Caco-2 (cell line): ENCODE data around the gene MTAP. TPM values are rescaled to one million over a fixed set of nuclear protein-coding genes. Genes with fewer than 3 reads are reported as not detected.

Source experiments
- BruUV-seq: library from RNA; stranded (reverse); fragments of 400-500 nt; replicated peaks from 2 replicates; lab custom pipeline; 2021; lab: Mats Ljungman, UMichigan
- CTCF ChIA-PET: fragments of 300-600 bp; sonication (Branson Sonifier 250); formaldehyde crosslinking; loops from one replicate; lab custom pipeline; 2022; ENCODE audit warnings: antibody characterized with exemption; lab: Charles Lee
- POLR2A ChIA-PET: fragments of 300-600 bp; sonication (Branson Sonifier 250); formaldehyde crosslinking; loops from one replicate; lab custom pipeline; 2022; ENCODE audit warnings: antibody characterized with exemption; lab: Charles Lee
- DNase-seq, 2 experiments: peaks; one replicate each; pipeline versions ENCODE4 v3.0.0 to v3.0.0-alpha.2; 2020 to 2022
- H3K27me3 ChIP-seq: replicated peaks from 2 replicates; pipeline ENCODE4 v1.6.0; 2011; ENCODE audit warnings: low read length; ENCODE audit not compliant: control insufficient read depth, insufficient read depth
- H3K36me3 ChIP-seq: 2 replicates; pipeline ENCODE4 v1.5.1; 2011; ENCODE audit warnings: low read length; ENCODE audit not compliant: control insufficient read depth, insufficient read depth
- H3K4me1 ChIP-seq: fragments of 250-450 bp; sonication (Bioruptor Pico); 2 replicates; pipeline ENCODE4 v1.5.1; 2020; ENCODE audit warnings: mild to moderate bottlenecking
- H3K4me3 ChIP-seq: 2 replicates; pipeline ENCODE4 v1.5.1; 2011; ENCODE audit warnings: low read depth, mild to moderate bottlenecking, control low read depth, low read length
- H3K9me3 ChIP-seq: fragments of 250-450 bp; sonication (Bioruptor Pico); 2 replicates; pipeline ENCODE4 v1.5.1; 2020; ENCODE audit warnings: mild to moderate bottlenecking, moderate library complexity
- H3K27ac Mint-ChIP-seq: one replicate; pipeline ENCODE4 v1.8.0; 2022; ENCODE audit warnings: mixed read lengths; ENCODE audit not compliant: unreplicated experiment
- H3K27me3 Mint-ChIP-seq: one replicate; pipeline ENCODE4 v1.8.0; 2022; ENCODE audit warnings: mixed read lengths; ENCODE audit not compliant: insufficient read depth, unreplicated experiment
- H3K36me3 Mint-ChIP-seq: one replicate; pipeline ENCODE4 v1.8.0; 2022; ENCODE audit warnings: mild to moderate bottlenecking, mixed read lengths; ENCODE audit not compliant: insufficient read depth, unreplicated experiment
- H3K4me1 Mint-ChIP-seq: one replicate; pipeline ENCODE4 v1.8.0; 2022; ENCODE audit warnings: low read depth, mixed read lengths; ENCODE audit not compliant: unreplicated experiment
- H3K4me3 Mint-ChIP-seq: one replicate; pipeline ENCODE4 v1.8.0; 2022; ENCODE audit warnings: mild to moderate bottlenecking, moderate library complexity, mixed read lengths; ENCODE audit not compliant: unreplicated experiment
- H3K9me3 Mint-ChIP-seq: one replicate; pipeline ENCODE4 v1.8.0; 2022; ENCODE audit warnings: mixed read lengths; ENCODE audit not compliant: unreplicated experiment
- intact Hi-C: fragments of 100-400 bp; cut with micrococcal nuclease; formaldehyde crosslinking; loops from one replicate; pipeline ENCODE4 v1.10.0; 2022; ENCODE audit not compliant: unreplicated experiment
- total RNA-seq: library from RNA; stranded (reverse); gene quantifications from 2 replicates; pipeline ENCODE4 v1.2.3, GENCODE V29; 2022
- TF ChIP-seq, protein P1 (sequence below), 2 experiments: fragments of 200-600 bp in 1 of 2; IDR thresholded peaks; 1 replicate in 1 of 2; 2 replicates in 1 of 2; pipeline versions ENCODE4 v1.5.1 to v1.8.0; 2011 to 2022; ENCODE audit warnings: antibody characterized with exemption in 1 of 2, control low read depth in 1 of 2, inconsistent platforms in 1 of 2, low read depth in 1 of 2, low read length in 1 of 2, mild to moderate bottlenecking in 1 of 2, moderate library complexity in 1 of 2; ENCODE audit not compliant: insufficient read depth in 1 of 2, severe bottlenecking in 1 of 2, unreplicated experiment in 1 of 2

Gene MTAP
- total RNA-seq, 1 experiment from 2014 or later: 53.3 TPM

- Mint-ChIP-seq H3K9me3 (peaks cover 20% of the 10 kb centered on the region), H3K27ac (no peak overlapping the region), H3K4me1 (no peaks in the 10 kb centered on the region), H3K27me3 (no peaks in the 10 kb centered on the region), H3K4me3 (no peak overlapping the region), H3K36me3 (no peaks in the 10 kb centered on the region)
- H3K27me3 ChIP-seq: no peaks in the 10 kb centered on the region
- DNase-seq: no peak
- no TSS peak for BruUV-seq
- ChIA-PET POLR2A (no interaction called here), CTCF (no interaction called here)
- H3K4me1 ChIP-seq: no peaks in the 10 kb centered on the region
- TF ChIP-seq, protein P1, sequence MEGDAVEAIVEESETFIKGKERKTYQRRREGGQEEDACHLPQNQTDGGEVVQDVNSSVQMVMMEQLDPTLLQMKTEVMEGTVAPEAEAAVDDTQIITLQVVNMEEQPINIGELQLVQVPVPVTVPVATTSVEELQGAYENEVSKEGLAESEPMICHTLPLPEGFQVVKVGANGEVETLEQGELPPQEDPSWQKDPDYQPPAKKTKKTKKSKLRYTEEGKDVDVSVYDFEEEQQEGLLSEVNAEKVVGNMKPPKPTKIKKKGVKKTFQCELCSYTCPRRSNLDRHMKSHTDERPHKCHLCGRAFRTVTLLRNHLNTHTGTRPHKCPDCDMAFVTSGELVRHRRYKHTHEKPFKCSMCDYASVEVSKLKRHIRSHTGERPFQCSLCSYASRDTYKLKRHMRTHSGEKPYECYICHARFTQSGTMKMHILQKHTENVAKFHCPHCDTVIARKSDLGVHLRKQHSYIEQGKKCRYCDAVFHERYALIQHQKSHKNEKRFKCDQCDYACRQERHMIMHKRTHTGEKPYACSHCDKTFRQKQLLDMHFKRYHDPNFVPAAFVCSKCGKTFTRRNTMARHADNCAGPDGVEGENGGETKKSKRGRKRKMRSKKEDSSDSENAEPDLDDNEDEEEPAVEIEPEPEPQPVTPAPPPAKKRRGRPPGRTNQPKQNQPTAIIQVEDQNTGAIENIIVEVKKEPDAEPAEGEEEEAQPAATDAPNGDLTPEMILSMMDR (IDR thresholded peaks at IDR 0.05; ENCODE audit: insufficient read depth in 1 of 2, low read depth in 1 of 2, low read length in 1 of 2, severe bottlenecking in 1 of 2, unreplicated experiment in 1 of 2): no peak
- 0 out of 2 replicates have a peak, but pooled peaks cover 3% of the 10 kb centered on the region for H3K9me3 ChIP-seq
- intact Hi-C loops: no loop called here
- no peaks in the 10 kb centered on the region for H3K36me3 ChIP-seq
- H3K4me3 ChIP-seq: no peak overlapping the region
These were observed 103.8 kb downstream of the MTAP start for GRCh38 chr9:21906213-21906612.

- H3K27me3 ChIP-seq: no peaks in the 10 kb centered on the region
- POLR2A ChIA-PET: no interaction called here
- no peaks in the 10 kb centered on the region for H3K36me3 Mint-ChIP-seq
These were observed 104.4 kb downstream of the MTAP start for GRCh38 chr9:21906881-21907280.

DNA sequence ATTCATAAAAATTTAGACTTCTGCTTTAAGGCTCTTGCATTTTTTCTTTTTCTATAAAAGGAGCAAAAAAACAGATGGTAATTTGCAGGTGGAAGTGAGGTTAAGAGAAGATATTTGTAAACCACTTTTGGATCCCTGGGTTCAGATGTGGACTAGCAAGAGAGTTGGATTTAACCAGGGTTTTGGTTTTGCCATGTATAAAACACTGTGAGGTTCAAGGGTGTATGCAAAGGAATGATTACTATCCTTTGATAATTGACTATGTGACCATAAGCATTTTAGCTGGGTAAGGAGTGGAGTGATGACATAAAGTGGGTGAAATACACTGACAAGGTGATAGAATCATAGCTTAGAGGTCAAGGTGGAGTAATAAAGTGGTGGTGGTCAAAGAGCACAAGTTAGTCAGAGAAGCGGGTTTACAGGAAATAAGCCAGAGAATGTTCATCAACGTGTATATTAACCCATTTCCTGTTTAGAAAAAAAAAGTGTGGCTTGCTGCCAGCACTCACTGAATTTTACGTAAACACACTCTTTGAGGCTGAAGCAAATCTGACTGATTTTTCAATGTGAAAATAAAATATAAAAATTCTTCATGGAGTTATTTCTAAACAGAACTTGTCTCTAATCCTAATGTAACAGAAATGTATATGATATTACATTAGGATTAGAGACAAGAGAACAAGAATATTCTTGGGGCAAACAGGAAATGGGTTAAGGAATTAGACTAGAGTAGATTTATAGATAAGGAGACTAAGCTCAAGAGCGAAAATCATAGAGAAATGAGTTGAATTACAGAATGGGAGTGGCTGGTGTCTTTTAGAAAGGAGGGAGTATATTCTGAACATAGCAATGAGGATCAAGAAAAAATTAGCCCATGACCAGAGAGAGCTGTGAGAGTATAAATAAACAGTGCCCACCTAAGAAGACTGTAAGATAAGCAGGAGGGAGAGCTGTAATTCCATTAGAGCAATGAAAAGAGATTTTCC is 117.2 kb downstream of the MTAP start:
- no peaks in the 10 kb centered on the region for H3K36me3 Mint-ChIP-seq
- no TSS peak for BruUV-seq
- DNase-seq: no peak
- no peak overlapping the region for H3K4me3 Mint-ChIP-seq
- Histone ChIP-seq H3K27me3 (no peaks in the 10 kb centered on the region), H3K9me3 (no peaks in the 10 kb centered on the region), H3K36me3 (no peaks in the 10 kb centered on the region), H3K4me3 (no peak overlapping the region), H3K4me1 (no peaks in the 10 kb centered on the region)
- TF ChIP-seq, protein P1 (IDR thresholded peaks at IDR 0.05; ENCODE audit: insufficient read depth in 1 of 2, low read depth in 1 of 2, low read length in 1 of 2, severe bottlenecking in 1 of 2, unreplicated experiment in 1 of 2): no peak
- intact Hi-C loops: no loop called here
- no peaks in the 10 kb centered on the region for H3K4me1 Mint-ChIP-seq
- H3K27me3 Mint-ChIP-seq: no peaks in the 10 kb centered on the region
- CTCF ChIA-PET: no interaction called here
- no peaks in the 10 kb centered on the region for H3K9me3 Mint-ChIP-seq
- POLR2A ChIA-PET: no interaction called here
- H3K27ac Mint-ChIP-seq: no peak overlapping the region

More at GRCh38 chr9:21906881-21907280, 104.4 kb downstream of the MTAP start:
- no peaks in the 10 kb centered on the region for H3K27me3 Mint-ChIP-seq
- intact Hi-C loops: no loop called here
- Histone ChIP-seq H3K4me3 (no peak overlapping the region), H3K9me3 (0 out of 2 replicates have a peak, but pooled peaks cover 3% of the 10 kb centered on the region), H3K4me1 (no peaks in the 10 kb centered on the region), H3K36me3 (no peaks in the 10 kb centered on the region)
- TF ChIP-seq, protein P1 (IDR thresholded peaks at IDR 0.05; ENCODE audit: insufficient read depth in 1 of 2, low read depth in 1 of 2, low read length in 1 of 2, severe bottlenecking in 1 of 2, unreplicated experiment in 1 of 2): no peak
- CTCF ChIA-PET: no interaction called here
- no peak overlapping the region for H3K4me3 Mint-ChIP-seq
- BruUV-seq: no TSS peak
- H3K9me3 Mint-ChIP-seq: peaks cover 27% of the 10 kb centered on the region
- H3K4me1 Mint-ChIP-seq: no peaks in the 10 kb centered on the region
- no peak overlapping the region for H3K27ac Mint-ChIP-seq
- no peak for DNase-seq
